Caco-2 (cell line): ENCODE results near the gene SBNO1. TPM values are rescaled to one million over a fixed set of nuclear protein-coding genes. Genes with fewer than 3 reads are reported as not detected.

Experiments
- BruUV-seq: library from RNA; stranded (reverse); fragments of 400-500 nt; replicated peaks from 2 replicates; lab custom pipeline; 2021; lab: Mats Ljungman, UMichigan
- CTCF ChIA-PET: fragments of 300-600 bp; sonication (Branson Sonifier 250); formaldehyde crosslinking; loops from one replicate; lab custom pipeline; 2022; ENCODE audit warnings: antibody characterized with exemption; lab: Charles Lee
- POLR2A ChIA-PET: fragments of 300-600 bp; sonication (Branson Sonifier 250); formaldehyde crosslinking; loops from one replicate; lab custom pipeline; 2022; ENCODE audit warnings: antibody characterized with exemption; lab: Charles Lee
- DNase-seq, 2 experiments: peaks; one replicate each; pipeline versions ENCODE4 v3.0.0 to v3.0.0-alpha.2; 2020 to 2022
- H3K27me3 ChIP-seq: replicated peaks from 2 replicates; pipeline ENCODE4 v1.6.0; 2011; ENCODE audit warnings: low read length; ENCODE audit not compliant: control insufficient read depth, insufficient read depth
- H3K36me3 ChIP-seq: 2 replicates; pipeline ENCODE4 v1.5.1; 2011; ENCODE audit warnings: low read length; ENCODE audit not compliant: control insufficient read depth, insufficient read depth
- H3K4me1 ChIP-seq: fragments of 250-450 bp; sonication (Bioruptor Pico); 2 replicates; pipeline ENCODE4 v1.5.1; 2020; ENCODE audit warnings: mild to moderate bottlenecking
- H3K4me3 ChIP-seq: 2 replicates; pipeline ENCODE4 v1.5.1; 2011; ENCODE audit warnings: low read depth, mild to moderate bottlenecking, control low read depth, low read length
- H3K9me3 ChIP-seq: fragments of 250-450 bp; sonication (Bioruptor Pico); 2 replicates; pipeline ENCODE4 v1.5.1; 2020; ENCODE audit warnings: mild to moderate bottlenecking, moderate library complexity
- H3K27ac Mint-ChIP-seq: one replicate; pipeline ENCODE4 v1.8.0; 2022; ENCODE audit warnings: mixed read lengths; ENCODE audit not compliant: unreplicated experiment
- H3K27me3 Mint-ChIP-seq: one replicate; pipeline ENCODE4 v1.8.0; 2022; ENCODE audit warnings: mixed read lengths; ENCODE audit not compliant: insufficient read depth, unreplicated experiment
- H3K36me3 Mint-ChIP-seq: one replicate; pipeline ENCODE4 v1.8.0; 2022; ENCODE audit warnings: mild to moderate bottlenecking, mixed read lengths; ENCODE audit not compliant: insufficient read depth, unreplicated experiment
- H3K4me1 Mint-ChIP-seq: one replicate; pipeline ENCODE4 v1.8.0; 2022; ENCODE audit warnings: low read depth, mixed read lengths; ENCODE audit not compliant: unreplicated experiment
- H3K4me3 Mint-ChIP-seq: one replicate; pipeline ENCODE4 v1.8.0; 2022; ENCODE audit warnings: mild to moderate bottlenecking, moderate library complexity, mixed read lengths; ENCODE audit not compliant: unreplicated experiment
- H3K9me3 Mint-ChIP-seq: one replicate; pipeline ENCODE4 v1.8.0; 2022; ENCODE audit warnings: mixed read lengths; ENCODE audit not compliant: unreplicated experiment
- CTCF ChIP-seq, 2 experiments: fragments of 200-600 bp in 1 of 2; IDR thresholded peaks; 1 replicate in 1 of 2; 2 replicates in 1 of 2; pipeline versions ENCODE4 v1.5.1 to v1.8.0; 2011 to 2022; ENCODE audit warnings: antibody characterized with exemption in 1 of 2, control low read depth in 1 of 2, inconsistent platforms in 1 of 2, low read depth in 1 of 2, low read length in 1 of 2, mild to moderate bottlenecking in 1 of 2, moderate library complexity in 1 of 2; ENCODE audit not compliant: insufficient read depth in 1 of 2, severe bottlenecking in 1 of 2, unreplicated experiment in 1 of 2
- intact Hi-C: fragments of 100-400 bp; cut with micrococcal nuclease; formaldehyde crosslinking; loops from one replicate; pipeline ENCODE4 v1.10.0; 2022; ENCODE audit not compliant: unreplicated experiment
- total RNA-seq: library from RNA; stranded (reverse); gene quantifications from 2 replicates; pipeline ENCODE4 v1.2.3, GENCODE V29; 2022

The SBNO1 gene
- total RNA-seq, 1 experiment from 2014 or later = 53.8 TPM

GRCh38 chr12:123270214-123271000 lies 94.2 kb downstream of the SBNO1 start:
- Histone ChIP-seq H3K4me1 (0 out of 2 replicates have a peak, but pooled peaks cover 5% of the 10 kb centered on the region), H3K27me3 (no peaks in the 10 kb centered on the region), H3K36me3 (no peaks in the 10 kb centered on the region; the same call in 1 of the 2 replicates), H3K4me3 (peak overlapping the region; percentile 63), H3K9me3 (no peaks in the 10 kb centered on the region)
- Mint-ChIP-seq H3K9me3 (no peaks in the 10 kb centered on the region), H3K4me1 (no peaks in the 10 kb centered on the region), H3K36me3 (peaks cover 25% of the 10 kb centered on the region), H3K4me3 (peak overlapping the region; percentile 77), H3K27ac (peak overlapping the region; percentile 50), H3K27me3 (no peaks in the 10 kb centered on the region)
- BruUV-seq = TSS peak; percentile 51
- ChIA-PET POLR2A (interaction anchor here (0.6 to 1.0 kb wide), 2 partner anchors 38 to 88 kb away, joined by 3 to 4 read pairs; partner anchors contain the start of gene MPHOSPH9), CTCF (interaction anchor here (1.0 kb wide), 1 partner anchor 113 kb away, joined by 4 read pairs; the partner anchor contains the start of gene KMT5A)
- TF ChIP-seq CTCF (IDR thresholded peaks at IDR 0.05; ENCODE audit: insufficient read depth in 1 of 2, low read depth in 1 of 2, low read length in 1 of 2, severe bottlenecking in 1 of 2, unreplicated experiment in 1 of 2) = no peak
- DNase-seq = peak in 1 of 2 experiments; percentile 17
- intact Hi-C loops = loop anchor here (2.0 kb wide), 1 partner anchor 94 kb away; the partner anchor contains the start of gene SBNO1

GRCh38 chr12:123269896-123270213 lies 94.8 kb downstream of the SBNO1 start:
- no TSS peak for BruUV-seq
- Mint-ChIP-seq H3K27ac (peak overlapping the region; percentile 50), H3K9me3 (no peaks in the 10 kb centered on the region), H3K27me3 (no peaks in the 10 kb centered on the region), H3K4me1 (no peaks in the 10 kb centered on the region), H3K36me3 (peaks cover 27% of the 10 kb centered on the region), H3K4me3 (peak overlapping the region; percentile 77)
- peaks cover under 1% of the 10 kb centered on the region; the same call in 1 of the 2 replicates for H3K36me3 ChIP-seq
- H3K4me3 ChIP-seq = peak overlapping the region; percentile 63
- H3K27me3 ChIP-seq = no peaks in the 10 kb centered on the region
- CTCF ChIA-PET = interaction anchor here (1.0 kb wide), 1 partner anchor 114 kb away, joined by 4 read pairs; the partner anchor contains the start of gene KMT5A
- POLR2A ChIA-PET = interaction anchor here (0.6 to 1.0 kb wide), 2 partner anchors 37 to 89 kb away, joined by 3 to 4 read pairs; partner anchors contain the start of gene MPHOSPH9
- no peak for TF ChIP-seq CTCF (IDR thresholded peaks at IDR 0.05; ENCODE audit: insufficient read depth in 1 of 2, low read depth in 1 of 2, low read length in 1 of 2, severe bottlenecking in 1 of 2, unreplicated experiment in 1 of 2)
- H3K4me1 ChIP-seq = 0 out of 2 replicates have a peak, but pooled peaks cover 5% of the 10 kb centered on the region
- intact Hi-C loops = loop anchor here (2.0 kb wide), 1 partner anchor 95 kb away; the partner anchor contains the start of gene SBNO1
- no peaks in the 10 kb centered on the region for H3K9me3 ChIP-seq
- no peak for DNase-seq

- no peak for DNase-seq
- Mint-ChIP-seq H3K9me3 (no peaks in the 10 kb centered on the region), H3K36me3 (peaks cover 31% of the 10 kb centered on the region), H3K4me3 (peak overlapping the region; percentile 77), H3K27me3 (no peaks in the 10 kb centered on the region), H3K4me1 (no peaks in the 10 kb centered on the region), H3K27ac (no peak overlapping the region)
- Histone ChIP-seq H3K9me3 (no peaks in the 10 kb centered on the region), H3K4me3 (no peak overlapping the region; the same call in 1 of the 2 replicates), H3K4me1 (0 out of 2 replicates have a peak, but pooled peaks cover 5% of the 10 kb centered on the region), H3K27me3 (no peaks in the 10 kb centered on the region), H3K36me3 (peaks cover 1% of the 10 kb centered on the region; the same call in 1 of the 2 replicates)
- intact Hi-C loops = no loop called here
- no peak for TF ChIP-seq CTCF (IDR thresholded peaks at IDR 0.05; ENCODE audit: insufficient read depth in 1 of 2, low read depth in 1 of 2, low read length in 1 of 2, severe bottlenecking in 1 of 2, unreplicated experiment in 1 of 2)
- no TSS peak for BruUV-seq
- POLR2A ChIA-PET = interaction anchor here (0.6 to 1.0 kb wide), 2 partner anchors 37 to 89 kb away, joined by 3 to 4 read pairs; partner anchors contain the start of gene MPHOSPH9
- CTCF ChIA-PET = no interaction called here
These were observed 95.2 kb downstream of the SBNO1 start for GRCh38 chr12:123269395-123269892.
